Measurements from ENCODE around the gene HMG20A. TPM values are rescaled to one million over a fixed set of nuclear protein-coding genes. Genes with fewer than 3 reads are reported as not detected.

Gene HMG20A
- polyA plus RNA-seq, 4 donors, result 59.4 to 72.3 (median 68.2) TPM

- DNase-seq (ENCODE audit: low read depth in 4 of 4, low spot score in 2 of 4), result no peak
These were observed 52.6 kb downstream of the HMG20A start for GRCh38 chr15:77473328-77473727.

GRCh38 chr15:77474310-77474988 lies 53.8 kb downstream of the HMG20A start:
- DNase-seq (ENCODE audit: low read depth in 4 of 4, low spot score in 2 of 4), result no peak

GRCh38 chr15:77475001-77475400 lies 54.3 kb downstream of the HMG20A start:
- DNase-seq (ENCODE audit: low read depth in 4 of 4, low spot score in 2 of 4), result no peak

- no peak for DNase-seq (ENCODE audit: low read depth in 4 of 4, low spot score in 2 of 4)
These were observed 55.2 kb downstream of the HMG20A start for GRCh38 chr15:77475898-77476297.

GRCh38 chr15:77476995-77477394 lies 56.3 kb downstream of the HMG20A start:
- no peak for DNase-seq (ENCODE audit: low read depth in 4 of 4, low spot score in 2 of 4)

GRCh38 chr15:77478051-77478450 lies 57.4 kb downstream of the HMG20A start:
- DNase-seq (ENCODE audit: low read depth in 4 of 4, low spot score in 2 of 4), result no peak

GRCh38 chr15:77479015-77479414 lies 58.3 kb downstream of the HMG20A start:
- no peak for DNase-seq (ENCODE audit: low read depth in 4 of 4, low spot score in 2 of 4)

GRCh38 chr15:77480859-77481633 lies 60.4 kb downstream of the HMG20A start:
- DNase-seq (ENCODE audit: low read depth in 4 of 4, low spot score in 2 of 4), result no peak

- no peak for DNase-seq (ENCODE audit: low read depth in 4 of 4, low spot score in 2 of 4)
These were observed 61.0 kb downstream of the HMG20A start for GRCh38 chr15:77481670-77482069.

- no peak for DNase-seq (ENCODE audit: low read depth in 4 of 4, low spot score in 2 of 4)
These were observed 61.9 kb downstream of the HMG20A start for GRCh38 chr15:77482570-77482969.

- no peak for DNase-seq (ENCODE audit: low read depth in 4 of 4, low spot score in 2 of 4)
These were observed 62.9 kb downstream of the HMG20A start for GRCh38 chr15:77483425-77484140.

GRCh38 chr15:77484994-77485393 lies 64.3 kb downstream of the HMG20A start:
- DNase-seq (ENCODE audit: low read depth in 4 of 4, low spot score in 2 of 4), result no peak

GRCh38 chr15:77486542-77487468 lies 66.1 kb downstream of the HMG20A start:
- no peak for DNase-seq (ENCODE audit: low read depth in 4 of 4, low spot score in 2 of 4)

- DNase-seq (ENCODE audit: low read depth in 4 of 4, low spot score in 2 of 4), result no peak
These were observed 66.8 kb downstream of the HMG20A start for GRCh38 chr15:77487469-77487842.

GRCh38 chr15:77487888-77488287 lies 67.2 kb downstream of the HMG20A start:
- DNase-seq (ENCODE audit: low read depth in 4 of 4, low spot score in 2 of 4), result no peak

- no peak for DNase-seq (ENCODE audit: low read depth in 4 of 4, low spot score in 2 of 4)
These were observed 69.0 kb downstream of the HMG20A start for GRCh38 chr15:77489647-77490046.

GRCh38 chr15:77493324-77493907 lies 72.7 kb downstream of the HMG20A start:
- no peak for DNase-seq (ENCODE audit: low read depth in 4 of 4, low spot score in 2 of 4)

GRCh38 chr15:77494073-77494867 lies 73.6 kb downstream of the HMG20A start:
- DNase-seq (ENCODE audit: low read depth in 4 of 4, low spot score in 2 of 4), result no peak

- DNase-seq (ENCODE audit: low read depth in 4 of 4, low spot score in 2 of 4), result no peak
These were observed 74.3 kb downstream of the HMG20A start for GRCh38 chr15:77494964-77495363.
